HepG2 (cell line): ENCODE results near the gene PKD1L1. TPM values are rescaled to one million over a fixed set of nuclear protein-coding genes. Genes with fewer than 3 reads are reported as not detected.

Source experiments
- ATAC-seq: fragments of 200-7000 bp; cut with Tn5 transposase; 3 replicates; pipeline ENCODE4 v1.9.1; 2020; ENCODE audit warnings: mild to moderate bottlenecking, moderate library complexity
- BruUV-seq: library from RNA; stranded (reverse); fragments of 400-500 nt; replicated peaks from 2 replicates; lab custom pipeline; 2021; lab: Mats Ljungman, UMichigan
- CTCF ChIA-PET: fragments of 300-600 bp; formaldehyde crosslinking; extraction: SDS; loops from one replicate; lab custom pipeline; 2021; ENCODE audit warnings: low total read pairs, inconsistent platforms, low intra/inter-chr PET ratio; lab: Yijun Ruan, JAX
- POLR2A ChIA-PET: fragments of 350-600 bp; sonication (Branson Sonifier 250); formaldehyde crosslinking; loops from one replicate; lab custom pipeline; 2020; ENCODE audit warnings: antibody characterized with exemption, inconsistent platforms; lab: Yijun Ruan, JAX
- DNase-seq: peaks from one replicate; pipeline ENCODE4 v3.0.0-alpha.2; 2015; ENCODE audit warnings: low spot score
- FAIRE-seq: peaks from 3 replicates; lab custom pipeline; 2011; peaks lifted over from hg19 to GRCh38; lab: Jason Lieb, UNC
- H2AFZ ChIP-seq: one replicate; pipeline ENCODE4 v1.6.1; 2011; ENCODE audit warnings: low read length, inconsistent platforms
- H3K27ac ChIP-seq: fragments of 300-600 bp; 3 replicates; pipeline ENCODE4 v1.8.0; 2011; ENCODE audit warnings: mixed run types, mild to moderate bottlenecking, mixed read lengths, low read length, inconsistent platforms; ENCODE audit not compliant: insufficient read depth; ENCODE audit errors: extremely low read length
- H3K27me3 ChIP-seq, 2 experiments: fragments of 200-600 bp in 1 of 2; 2 replicates in 1 of 2; 3 replicates in 1 of 2; pipeline versions ENCODE4 v1.6.0 to v1.8.0; 2011; ENCODE audit warnings: low read length in 2 of 2, mild to moderate bottlenecking in 2 of 2, moderate library complexity in 2 of 2, inconsistent platforms in 1 of 2; ENCODE audit not compliant: insufficient read depth in 2 of 2, control insufficient read depth in 1 of 2
- H3K36me3 ChIP-seq, 2 experiments: fragments of 200-600 bp in 1 of 2; replicated peaks in 1 of 2; 2 replicates in 1 of 2; 3 replicates in 1 of 2; pipeline versions ENCODE4 v1.5.1 to v1.8.0; 2011; ENCODE audit warnings: low read length in 2 of 2, inconsistent platforms in 1 of 2; ENCODE audit not compliant: insufficient read depth in 2 of 2, control insufficient read depth in 1 of 2
- H3K4me1 ChIP-seq: 2 replicates; pipeline ENCODE4 v1.5.1; 2012; ENCODE audit warnings: low read length, inconsistent platforms; ENCODE audit not compliant: insufficient read depth
- H3K4me2 ChIP-seq: 2 replicates; pipeline ENCODE4 v1.6.0; 2011; ENCODE audit warnings: low read depth, low read length, inconsistent platforms
- H3K4me3 ChIP-seq, 3 experiments: fragments of 200-600 bp in 1 of 3; sonication (generic), shearing (Covaris generic) in 1 of 3; replicated peaks in 1 of 3; 2 replicates each; pipeline ENCODE4 v1.5.1; 2011 to 2016; ENCODE audit warnings: low read length in 3 of 3, inconsistent platforms in 2 of 3, low read depth in 2 of 3, mild to moderate bottlenecking in 2 of 3, control low read depth in 1 of 3, mixed read lengths in 1 of 3; ENCODE audit not compliant: insufficient read depth in 1 of 3
- H3K79me2 ChIP-seq: one replicate; pipeline ENCODE4 v1.6.1; 2011; ENCODE audit warnings: low read length, inconsistent platforms; ENCODE audit not compliant: insufficient read depth
- H3K9ac ChIP-seq: 2 replicates; pipeline ENCODE4 v1.6.0; 2011; ENCODE audit warnings: mild to moderate bottlenecking, low read depth, low read length, inconsistent platforms; ENCODE audit not compliant: insufficient read depth
- H3K9me3 ChIP-seq: 2 replicates; pipeline ENCODE4 v1.5.1; 2012; ENCODE audit warnings: mild to moderate bottlenecking, low read length
- H4K20me1 ChIP-seq: 2 replicates; pipeline ENCODE4 v1.6.0; 2011; ENCODE audit warnings: inconsistent platforms, mild to moderate bottlenecking, low read length, moderate library complexity; ENCODE audit not compliant: insufficient read depth
- FOXO1 ChIP-seq: sonication (generic); formaldehyde crosslinking; IDR thresholded peaks from 2 replicates; pipeline ENCODE4 v1.4.0; 2020; ENCODE audit warnings: missing genetic modification reagents
- HOXD1 ChIP-seq: sonication (generic); formaldehyde crosslinking; IDR thresholded peaks from 2 replicates; pipeline ENCODE4 v1.5.0; 2020; ENCODE audit warnings: missing genetic modification reagents
- IRF1 ChIP-seq: sonication (generic); formaldehyde crosslinking; IDR thresholded peaks from 2 replicates; pipeline ENCODE4 v1.4.0; 2020; ENCODE audit warnings: low read depth, mild to moderate bottlenecking, missing genetic modification reagents
- MAF1 ChIP-seq: sonication (generic); formaldehyde crosslinking; IDR thresholded peaks from 2 replicates; pipeline ENCODE4 v1.5.0; 2020; ENCODE audit warnings: missing genetic modification reagents, borderline replicate concordance
- MIER3 ChIP-seq: IDR thresholded peaks from 2 replicates; pipeline ENCODE4 v1.6.1; 2016; ENCODE audit warnings: missing compliant biosample characterization, borderline replicate concordance
- NBN ChIP-seq: fragments of 450-650 bp; conservative IDR thresholded peaks from 2 replicates; pipeline ENCODE4 v1.6.1; 2017
- PAX8 ChIP-seq: sonication (generic); formaldehyde crosslinking; IDR thresholded peaks from 2 replicates; pipeline ENCODE4 v1.8.0; 2022; ENCODE audit warnings: mild to moderate bottlenecking, missing genetic modification reagents, borderline replicate concordance
- YEATS2 ChIP-seq: sonication (generic); formaldehyde crosslinking; IDR thresholded peaks from 2 replicates; pipeline ENCODE4 v1.4.0; 2020; ENCODE audit warnings: missing genetic modification reagents, borderline replicate concordance
- ZFAT ChIP-seq: sonication (generic); formaldehyde crosslinking; conservative IDR thresholded peaks from 2 replicates; pipeline ENCODE4 v1.8.1; 2023; ENCODE audit warnings: missing genetic modification reagents, inconsistent platforms
- ZNF256 ChIP-seq: sonication (generic); formaldehyde crosslinking; conservative IDR thresholded peaks from 2 replicates; pipeline ENCODE4 v1.4.0; 2020; ENCODE audit warnings: missing genetic modification reagents
- ZNF281 ChIP-seq: sonication (generic); formaldehyde crosslinking; IDR thresholded peaks from 2 replicates; pipeline ENCODE4 v1.4.0; 2020; ENCODE audit warnings: missing genetic modification reagents, borderline replicate concordance
- WGBS: methylation state at CpG from one replicate; pipeline ENCODE4 v1.1.6; 2017; ENCODE audit warnings: low lambda C conversion rate; 5-methylcytosine and 5-hydroxymethylcytosine counted together
- in situ Hi-C: cut with HindIII; loops from 2 replicates; pipeline ENCODE4 v1.10.0; 2017; ENCODE audit warnings: low pct_unique_long_range_greater_than_20kb; ENCODE audit not compliant: extremely low pct_ligation_motif_present
- intact Hi-C: fragments of 100-400 bp; cut with micrococcal nuclease; formaldehyde crosslinking; loops from one replicate; pipeline ENCODE4 v1.10.0; 2022; ENCODE audit not compliant: unreplicated experiment
- polyA plus RNA-seq, 8 experiments: library from polyadenylated mRNA; depleted of rRNA in 3 of 8; stranded (reverse) in 7 of 8; unstranded in 1 of 8; fragments of >200 nt; fragmentation: Illumina TruSeq in 4 of 8; extraction: Trizol in 4 of 8; gene quantifications; 2 replicates each; pipeline versions ENCODE4 v1.2.1 to v1.2.3, GENCODE V29; 2011 to 2016; ENCODE audit warnings: low read depth in 4 of 8, missing spikeins in 1 of 8, mixed read lengths in 1 of 8; ENCODE audit not compliant: insufficient read depth in 1 of 8
- total RNA-seq, 5 experiments: library from RNA; depleted of rRNA; stranded (reverse); fragments of >200 nt; fragmentation: Illumina TruSeq; extraction: Trizol; gene quantifications; 2 replicates each; pipeline ENCODE4 v1.2.3, GENCODE V29; 2016; ENCODE audit warnings: low read depth in 1 of 5
- TF ChIP-seq, protein P1 (sequence below): sonication (generic); formaldehyde crosslinking; IDR thresholded peaks from 2 replicates; pipeline ENCODE4 v1.4.0; 2020; ENCODE audit warnings: missing genetic modification reagents
- TF ChIP-seq, protein P2 (sequence below), 2 experiments: sonication (generic) in 1 of 2; formaldehyde crosslinking in 1 of 2; IDR thresholded peaks; 2 replicates each; pipeline versions ENCODE4 v1.5.1 to v1.6.1; 2011 to 2020; ENCODE audit warnings: borderline replicate concordance in 1 of 2, low read depth in 1 of 2, low read length in 1 of 2, mild to moderate bottlenecking in 1 of 2, missing genetic modification reagents in 1 of 2, moderate library complexity in 1 of 2
- TF ChIP-seq, protein P3 (sequence below): sonication (generic); formaldehyde crosslinking; IDR thresholded peaks from 2 replicates; pipeline ENCODE4 v1.4.0; 2020; ENCODE audit warnings: missing genetic modification reagents

The PKD1L1 gene
- total and polyA plus RNA-seq, 2 of the 13 experiments (the other 11 are each of a cell fraction or from before 2014, with no cell fraction given) = 0.01 TPM; not detected in 1

GRCh38 chr7:47935336-47935735 is 12.9 kb downstream of the PKD1L1 start:
- FAIRE-seq (no peak), ATAC-seq (no peak), DNase-seq (no peak)
- peaks cover 3% of the 10 kb centered on the region for H3K4me1 ChIP-seq
- in situ Hi-C loops = loop anchor here (5.0 kb wide), 1 partner anchor 177 kb away; no protein-coding TSS in a partner anchor
- peaks cover 0 to 1% of the 10 kb centered on the region in 2 experiments; a peak in 2 of 5 replicates for H3K27me3 ChIP-seq
- no TSS peak for BruUV-seq
- no peak overlapping the region for H3K4me3 ChIP-seq
- ChIA-PET CTCF (no interaction called here), POLR2A (no interaction called here)
- no peak overlapping the region for H3K4me2 ChIP-seq
- H2AFZ ChIP-seq = no peak overlapping the region
- no peak overlapping the region for H3K27ac ChIP-seq
- intact Hi-C loops = no loop called here
- H3K36me3 ChIP-seq = no peaks in the 10 kb centered on the region
- H3K9ac ChIP-seq = no peak overlapping the region
- H3K9me3 ChIP-seq = no peaks in the 10 kb centered on the region
- H3K79me2 ChIP-seq = no peaks in the 10 kb centered on the region
- WGBS = 57% methylated on average over 8 of the region's 10 CpGs
- no peaks in the 10 kb centered on the region for H4K20me1 ChIP-seq
- no peak for TF ChIP-seq NBN
- no peak for TF ChIP-seq HOXD1 (CRISPR knock-in tag)
- no peak for TF ChIP-seq YEATS2 (CRISPR knock-in tag)
- TF ChIP-seq, protein P1, sequence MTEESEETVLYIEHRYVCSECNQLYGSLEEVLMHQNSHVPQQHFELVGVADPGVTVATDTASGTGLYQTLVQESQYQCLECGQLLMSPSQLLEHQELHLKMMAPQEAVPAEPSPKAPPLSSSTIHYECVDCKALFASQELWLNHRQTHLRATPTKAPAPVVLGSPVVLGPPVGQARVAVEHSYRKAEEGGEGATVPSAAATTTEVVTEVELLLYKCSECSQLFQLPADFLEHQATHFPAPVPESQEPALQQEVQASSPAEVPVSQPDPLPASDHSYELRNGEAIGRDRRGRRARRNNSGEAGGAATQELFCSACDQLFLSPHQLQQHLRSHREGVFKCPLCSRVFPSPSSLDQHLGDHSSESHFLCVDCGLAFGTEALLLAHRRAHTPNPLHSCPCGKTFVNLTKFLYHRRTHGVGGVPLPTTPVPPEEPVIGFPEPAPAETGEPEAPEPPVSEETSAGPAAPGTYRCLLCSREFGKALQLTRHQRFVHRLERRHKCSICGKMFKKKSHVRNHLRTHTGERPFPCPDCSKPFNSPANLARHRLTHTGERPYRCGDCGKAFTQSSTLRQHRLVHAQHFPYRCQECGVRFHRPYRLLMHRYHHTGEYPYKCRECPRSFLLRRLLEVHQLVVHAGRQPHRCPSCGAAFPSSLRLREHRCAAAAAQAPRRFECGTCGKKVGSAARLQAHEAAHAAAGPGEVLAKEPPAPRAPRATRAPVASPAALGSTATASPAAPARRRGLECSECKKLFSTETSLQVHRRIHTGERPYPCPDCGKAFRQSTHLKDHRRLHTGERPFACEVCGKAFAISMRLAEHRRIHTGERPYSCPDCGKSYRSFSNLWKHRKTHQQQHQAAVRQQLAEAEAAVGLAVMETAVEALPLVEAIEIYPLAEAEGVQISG = no peak
- TF ChIP-seq FOXO1 (CRISPR knock-in tag) = no peak
- no peak for TF ChIP-seq ZFAT (CRISPR knock-in tag)
- TF ChIP-seq, protein P2, sequence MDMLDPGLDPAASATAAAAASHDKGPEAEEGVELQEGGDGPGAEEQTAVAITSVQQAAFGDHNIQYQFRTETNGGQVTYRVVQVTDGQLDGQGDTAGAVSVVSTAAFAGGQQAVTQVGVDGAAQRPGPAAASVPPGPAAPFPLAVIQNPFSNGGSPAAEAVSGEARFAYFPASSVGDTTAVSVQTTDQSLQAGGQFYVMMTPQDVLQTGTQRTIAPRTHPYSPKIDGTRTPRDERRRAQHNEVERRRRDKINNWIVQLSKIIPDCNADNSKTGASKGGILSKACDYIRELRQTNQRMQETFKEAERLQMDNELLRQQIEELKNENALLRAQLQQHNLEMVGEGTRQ (IDR thresholded peaks at IDR 0.05; ENCODE audit: low read depth, low read length) = no peak
- TF ChIP-seq, protein P2 (CRISPR knock-in tag; IDR thresholded peaks at IDR 0.05; ENCODE audit: borderline replicate concordance) = no peak
- TF ChIP-seq, protein P3, sequence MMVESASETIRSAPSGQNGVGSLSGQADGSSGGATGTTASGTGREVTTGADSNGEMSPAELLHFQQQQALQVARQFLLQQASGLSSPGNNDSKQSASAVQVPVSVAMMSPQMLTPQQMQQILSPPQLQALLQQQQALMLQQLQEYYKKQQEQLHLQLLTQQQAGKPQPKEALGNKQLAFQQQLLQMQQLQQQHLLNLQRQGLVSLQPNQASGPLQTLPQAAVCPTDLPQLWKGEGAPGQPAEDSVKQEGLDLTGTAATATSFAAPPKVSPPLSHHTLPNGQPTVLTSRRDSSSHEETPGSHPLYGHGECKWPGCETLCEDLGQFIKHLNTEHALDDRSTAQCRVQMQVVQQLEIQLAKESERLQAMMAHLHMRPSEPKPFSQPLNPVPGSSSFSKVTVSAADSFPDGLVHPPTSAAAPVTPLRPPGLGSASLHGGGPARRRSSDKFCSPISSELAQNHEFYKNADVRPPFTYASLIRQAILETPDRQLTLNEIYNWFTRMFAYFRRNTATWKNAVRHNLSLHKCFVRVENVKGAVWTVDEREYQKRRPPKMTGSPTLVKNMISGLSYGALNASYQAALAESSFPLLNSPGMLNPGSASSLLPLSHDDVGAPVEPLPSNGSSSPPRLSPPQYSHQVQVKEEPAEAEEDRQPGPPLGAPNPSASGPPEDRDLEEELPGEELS (CRISPR knock-in tag) = no peak
- TF ChIP-seq ZNF256 (CRISPR knock-in tag) = no peak
- no peak for TF ChIP-seq ZNF281 (CRISPR knock-in tag)
- TF ChIP-seq PAX8 (CRISPR knock-in tag) = no peak
- TF ChIP-seq MAF1 = no peak
- TF ChIP-seq IRF1 (CRISPR knock-in tag) = no peak
- no peak for TF ChIP-seq MIER3 (CRISPR knock-in tag)
